PC-3 (cell line): ENCODE results near the gene C6. TPM values are rescaled to one million over a fixed set of nuclear protein-coding genes. Genes with fewer than 3 reads are reported as not detected.

Experiments
- ATAC-seq: fragments of 200-7000 bp; cut with Tn5 transposase; 2 replicates; pipeline ENCODE4 v1.9.1; 2020; ENCODE audit warnings: mild to moderate bottlenecking, moderate library complexity
- Bru-seq: library from RNA; stranded (reverse); fragments of 400-500 nt; gene quantifications from one replicate; lab custom pipeline; 2021; lab: Mats Ljungman, UMichigan
- BruChase-seq, 2 experiments: library from RNA; stranded (reverse); fragments of 400-500 nt; gene quantifications; one replicate each; lab custom pipeline; 2021; lab: Mats Ljungman, UMichigan
- BruUV-seq: library from RNA; stranded (reverse); fragments of 400-500 nt; replicated peaks from 2 replicates; lab custom pipeline; 2021; lab: Mats Ljungman, UMichigan
- CTCF ChIA-PET: fragments of 300-600 bp; sonication (Branson Sonifier 250); formaldehyde crosslinking; loops from one replicate; lab custom pipeline; 2022; ENCODE audit warnings: antibody characterized with exemption; lab: Charles Lee
- POLR2A ChIA-PET: fragments of 300-600 bp; sonication (Branson Sonifier 250); formaldehyde crosslinking; loops from one replicate; lab custom pipeline; 2022; ENCODE audit warnings: antibody characterized with exemption; ENCODE audit not compliant: unreplicated experiment; lab: Charles Lee
- DNase-seq: peaks from one replicate; pipeline ENCODE4 v3.0.0-alpha.2; 2015
- H2AFZ ChIP-seq: fragments of 300-600 bp; sonication (generic); 2 replicates; pipeline ENCODE4 v1.6.0; 2016; ENCODE audit warnings: antibody characterized with exemption, low read length
- H3F3A ChIP-seq: fragments of 300-600 bp; sonication (generic); one replicate; pipeline ENCODE4 v1.6.0; 2017; ENCODE audit warnings: antibody characterized with exemption, low read length, control low read depth, mild to moderate bottlenecking; ENCODE audit not compliant: unreplicated experiment
- H3K27ac ChIP-seq: fragments of 300-600 bp; sonication (generic); 2 replicates; pipeline ENCODE4 v1.5.1; 2016; ENCODE audit warnings: mild to moderate bottlenecking, low read length
- H3K27me3 ChIP-seq: fragments of 300-600 bp; sonication (generic); 2 replicates; pipeline ENCODE4 v1.6.1; 2016; ENCODE audit warnings: low read length, mixed read lengths
- H3K36me3 ChIP-seq: fragments of 300-600 bp; sonication (generic); 2 replicates; pipeline ENCODE4 v1.6.1; 2016; ENCODE audit warnings: low read depth, mixed run types, low read length, mixed read lengths
- H3K4me1 ChIP-seq: fragments of 300-600 bp; sonication (generic); 2 replicates; pipeline ENCODE4 v1.5.1; 2016; ENCODE audit warnings: low read length; ENCODE audit not compliant: insufficient read depth
- H3K4me2 ChIP-seq: fragments of 300-600 bp; sonication (generic); 2 replicates; pipeline ENCODE4 v1.6.0; 2016; ENCODE audit warnings: low read length
- H3K4me3 ChIP-seq: fragments of 300-600 bp; sonication (generic); 2 replicates; pipeline ENCODE4 v1.5.1; 2016; ENCODE audit warnings: mild to moderate bottlenecking, low read length, mixed read lengths
- H3K79me2 ChIP-seq: fragments of 300-600 bp; sonication (generic); 2 replicates; pipeline ENCODE4 v1.6.1; 2017; ENCODE audit warnings: low read length, mixed read lengths
- H3K9ac ChIP-seq: fragments of 300-600 bp; sonication (generic); 2 replicates; pipeline ENCODE4 v1.6.0; 2016; ENCODE audit warnings: mild to moderate bottlenecking, low read length
- H3K9me2 ChIP-seq: fragments of 300-600 bp; sonication (generic); replicated peaks from 2 replicates; pipeline ENCODE4 v1.6.1; 2016; ENCODE audit warnings: mixed run types, low read length, mixed read lengths
- H3K9me3 ChIP-seq: fragments of 300-600 bp; sonication (generic); 2 replicates; pipeline ENCODE4 v1.6.1; 2016; ENCODE audit warnings: low read length, mixed read lengths
- H4K20me1 ChIP-seq: fragments of 300-600 bp; sonication (generic); 2 replicates; pipeline ENCODE4 v1.6.1; 2016; ENCODE audit warnings: low read length, mixed read lengths
- CTCF ChIP-seq: fragments of 300-600 bp; sonication (generic); conservative IDR thresholded peaks from 2 replicates; pipeline ENCODE4 v1.5.1; 2017; ENCODE audit warnings: antibody characterized with exemption, low read depth, mild to moderate bottlenecking, low read length
- EZH2 ChIP-seq: fragments of 300-600 bp; sonication (generic); IDR thresholded peaks from one replicate; pipeline ENCODE4 v1.6.1; 2017; ENCODE audit warnings: antibody characterized with exemption, mild to moderate bottlenecking, low read length; ENCODE audit not compliant: unreplicated experiment
- EZH2phosphoT487 ChIP-seq: fragments of 300-600 bp; sonication (generic); IDR thresholded peaks from 2 replicates; pipeline ENCODE4 v1.6.1; 2018; ENCODE audit warnings: mild to moderate bottlenecking, antibody characterized with exemption, low read length, borderline replicate concordance
- intact Hi-C: fragments of 100-400 bp; cut with micrococcal nuclease; formaldehyde crosslinking; loops from 2 replicates; pipeline ENCODE4 v1.9.0; 2023
- long read RNA-seq: library from polyadenylated mRNA; unstranded; transcript quantifications from one replicate; pipeline ENCODE4 v2.0.0, GENCODE V29; 2021; ENCODE audit not compliant: unreplicated experiment
- total RNA-seq: library from RNA; depleted of rRNA; stranded (reverse); fragments of >200 nt; gene quantifications from 2 replicates; pipeline ENCODE4 v1.2.3, GENCODE V29; 2014; rRNA removed

Gene C6
- total RNA-seq (not detected in 2 replicates), Bru-seq, nascent RNA (percentile 10 among the genes with signal in this experiment), BruChase-seq, experiment 1, labeled RNA remaining after a 6-hour chase (percentile 23 among the genes with signal in this experiment), BruChase-seq, experiment 2, labeled RNA remaining after a 2-hour chase (percentile 26 among the genes with signal in this experiment)
- long read RNA-seq, result 0 reads

- Histone ChIP-seq H3K36me3 (no peaks in the 10 kb centered on the region), H3K9me3 (no peaks in the 10 kb centered on the region), H2AFZ (no peak within 1 kb of the TSS), H3K27me3 (no peaks in the 10 kb centered on the region), H3K9ac (no peak within 1 kb of the TSS), H3K4me3 (no peak within 1 kb of the TSS), H3K79me2 (no peaks in the 10 kb centered on the region), H3F3A (no peaks in the 10 kb centered on the region), H4K20me1 (no peaks in the 10 kb centered on the region), H3K27ac (no peak within 1 kb of the TSS), H3K4me2 (no peak within 1 kb of the TSS), H3K9me2 (no peaks in the 10 kb centered on the region), H3K4me1 (no peaks in the 10 kb centered on the region)
- no peak for TF ChIP-seq EZH2phosphoT487
- TF ChIP-seq CTCF, result no peak
- TF ChIP-seq EZH2, result no peak
- ChIA-PET CTCF (interaction anchor here (0.5 kb wide), 1 partner anchor 342 kb away, joined by 3 read pairs; no protein-coding TSS in a partner anchor), POLR2A (no interaction called here)
- intact Hi-C loops, result no loop called here
- no TSS peak for BruUV-seq
- no peak for ATAC-seq
- no peak for DNase-seq
Measured at GRCh38 chr5:41213340-41213739, at the start of gene C6. TSS of gene C6 (minus strand) at chr5:41213532. CDS start at chr5:41203230, 10,302 bp downstream.

- TF ChIP-seq EZH2, result no peak
- Histone ChIP-seq H3F3A (no peaks in the 10 kb centered on the region), H3K36me3 (no peaks in the 10 kb centered on the region), H3K27me3 (no peaks in the 10 kb centered on the region), H3K9ac (no peak overlapping the region), H3K27ac (no peak overlapping the region), H3K9me3 (no peaks in the 10 kb centered on the region), H2AFZ (no peak overlapping the region), H3K4me1 (no peaks in the 10 kb centered on the region), H3K4me2 (no peak overlapping the region), H4K20me1 (no peaks in the 10 kb centered on the region), H3K4me3 (no peak overlapping the region), H3K79me2 (no peaks in the 10 kb centered on the region), H3K9me2 (no peaks in the 10 kb centered on the region)
- ATAC-seq (no peak), DNase-seq (peak; percentile 20)
- intact Hi-C loops, result no loop called here
- ChIA-PET POLR2A (no interaction called here), CTCF (no interaction called here)
- BruUV-seq, result no TSS peak
Measured at GRCh38 chr5:41256400-41256799, 43.1 kb upstream of the C6 start.

DNA sequence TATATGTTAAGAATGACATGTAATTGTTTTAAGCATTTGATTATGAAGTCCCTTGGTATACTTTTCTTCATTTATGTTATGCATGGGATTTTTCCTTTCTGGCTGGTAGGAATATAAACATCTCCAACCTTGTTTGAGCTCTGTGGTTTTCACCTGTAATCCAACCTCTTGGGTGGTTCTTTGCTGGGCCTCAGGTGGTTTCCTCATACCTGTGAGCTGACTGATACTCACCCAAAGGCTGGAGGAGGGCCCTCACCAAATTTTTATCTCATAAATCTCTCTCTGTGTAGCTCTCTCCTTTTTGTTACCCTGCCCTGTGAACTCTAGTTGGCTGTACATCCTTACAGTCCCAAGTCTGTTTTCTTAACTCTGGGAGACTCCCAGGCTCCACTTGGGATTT is 39.8 kb upstream of the C6 start:
- Histone ChIP-seq H3K4me2 (no peak overlapping the region), H3K4me1 (no peaks in the 10 kb centered on the region), H3K27me3 (no peaks in the 10 kb centered on the region), H2AFZ (no peak overlapping the region), H3F3A (no peaks in the 10 kb centered on the region), H3K27ac (no peak overlapping the region), H3K9me2 (no peaks in the 10 kb centered on the region), H4K20me1 (no peaks in the 10 kb centered on the region), H3K9me3 (no peaks in the 10 kb centered on the region), H3K36me3 (no peaks in the 10 kb centered on the region), H3K9ac (no peak overlapping the region), H3K4me3 (no peak overlapping the region), H3K79me2 (no peaks in the 10 kb centered on the region)
- BruUV-seq, result no TSS peak
- ATAC-seq (no peak; the same call in 1 of the 2 replicates), DNase-seq (peak; percentile 41)
- POLR2A ChIA-PET, result no interaction called here
- CTCF ChIA-PET, result no interaction called here
- intact Hi-C loops, result no loop called here
- TF ChIP-seq EZH2phosphoT487 (no peak), EZH2 (no peak), CTCF (no peak)
